GM18505 (cell line): ENCODE measurements around the gene KLLN.

Source experiments
- ATAC-seq: cut with Tn5 transposase; IDR thresholded peaks from one replicate; pipeline ENCODE4 v1.9.1; 2021; ENCODE audit not compliant: unreplicated experiment
- POLR2A ChIP-seq: IDR thresholded peaks from 4 replicates; pipeline ENCODE4 v1.6.1; 2011; ENCODE audit warnings: borderline replicate concordance; ENCODE audit not compliant: insufficient read depth, insufficient read length; ENCODE audit errors: extremely low read depth

The KLLN gene

GRCh38 chr10:87816163-87816897, 47.0 kb downstream of the KLLN start:
- no peak for TF ChIP-seq POLR2A
- ATAC-seq = no peak
